ENCODE results near the gene MEGF6. TPM values are rescaled to one million over a fixed set of nuclear protein-coding genes. Genes with fewer than 3 reads are reported as not detected.

MEGF6 gene
- total RNA-seq, 2 experiments from 2014 or later: 5.8 to 5.9 TPM

- DNase-seq: no peak
- Mint-ChIP-seq H3K9me3 (no peaks in the 10 kb centered on the region), H3K36me3 (ENCODE audit: low read depth) (no peaks in the 10 kb centered on the region), H3K27ac (no peak overlapping the region), H3K27me3 (ENCODE audit: low read depth) (no peaks in the 10 kb centered on the region), H3K4me1 (ENCODE audit: low read depth) (peaks cover 13% of the 10 kb centered on the region), H3K4me3 (no peak overlapping the region)
- CTCF ChIA-PET: interaction anchor here (0.6 kb wide), 1 partner anchor 239 kb away, joined by 3 read pairs; no protein-coding TSS in a partner anchor
- intact Hi-C loops (cut with micrococcal nuclease): no loop called here
These were observed 85.5 kb downstream of the MEGF6 start for GRCh38 chr1:3525551-3526482.

GRCh38 chr1:3524556-3525203 lies 86.6 kb downstream of the MEGF6 start:
- H3K27ac Mint-ChIP-seq: no peak overlapping the region
- H3K4me3 Mint-ChIP-seq: no peak overlapping the region
- intact Hi-C loops (cut with micrococcal nuclease): no loop called here
- H3K36me3 Mint-ChIP-seq (ENCODE audit: low read depth): no peaks in the 10 kb centered on the region
- CTCF ChIA-PET: no interaction called here
- H3K9me3 Mint-ChIP-seq: no peaks in the 10 kb centered on the region
- H3K27me3 Mint-ChIP-seq (ENCODE audit: low read depth): no peaks in the 10 kb centered on the region
- no peak for DNase-seq
- H3K4me1 Mint-ChIP-seq (ENCODE audit: low read depth): peaks cover 5% of the 10 kb centered on the region

- Mint-ChIP-seq H3K4me1 (ENCODE audit: low read depth) (peaks cover 5% of the 10 kb centered on the region), H3K36me3 (ENCODE audit: low read depth) (no peaks in the 10 kb centered on the region), H3K4me3 (no peak overlapping the region), H3K27me3 (ENCODE audit: low read depth) (no peaks in the 10 kb centered on the region), H3K9me3 (no peaks in the 10 kb centered on the region), H3K27ac (no peak overlapping the region)
- DNase-seq: no peak
- CTCF ChIA-PET: no interaction called here
- intact Hi-C loops (cut with micrococcal nuclease): no loop called here
These were observed 87.3 kb downstream of the MEGF6 start for GRCh38 chr1:3523980-3524379.

GRCh38 chr1:3522564-3523265 lies 88.6 kb downstream of the MEGF6 start:
- Mint-ChIP-seq H3K4me3 (no peak overlapping the region), H3K27ac (no peak overlapping the region), H3K36me3 (ENCODE audit: low read depth) (no peaks in the 10 kb centered on the region), H3K4me1 (ENCODE audit: low read depth) (peaks cover 5% of the 10 kb centered on the region), H3K9me3 (no peaks in the 10 kb centered on the region), H3K27me3 (ENCODE audit: low read depth) (no peaks in the 10 kb centered on the region)
- no peak for DNase-seq
- CTCF ChIA-PET: no interaction called here
- intact Hi-C loops (cut with micrococcal nuclease): no loop called here

GRCh38 chr1:3522112-3522511 lies 89.2 kb downstream of the MEGF6 start:
- Mint-ChIP-seq H3K27me3 (ENCODE audit: low read depth) (no peaks in the 10 kb centered on the region), H3K27ac (no peak overlapping the region), H3K4me1 (ENCODE audit: low read depth) (peaks cover 5% of the 10 kb centered on the region), H3K36me3 (ENCODE audit: low read depth) (no peaks in the 10 kb centered on the region), H3K9me3 (no peaks in the 10 kb centered on the region), H3K4me3 (no peak overlapping the region)
- CTCF ChIA-PET: no interaction called here
- no peak for DNase-seq
- intact Hi-C loops (cut with micrococcal nuclease): no loop called here

GRCh38 chr1:3521426-3521825 lies 89.9 kb downstream of the MEGF6 start:
- no peaks in the 10 kb centered on the region for H3K9me3 Mint-ChIP-seq
- no peaks in the 10 kb centered on the region for H3K36me3 Mint-ChIP-seq (ENCODE audit: low read depth)
- intact Hi-C loops (cut with micrococcal nuclease): no loop called here

GRCh38 chr1:3520419-3521378 lies 90.6 kb downstream of the MEGF6 start:
- Mint-ChIP-seq H3K4me1 (ENCODE audit: low read depth) (peaks cover 5% of the 10 kb centered on the region), H3K9me3 (no peaks in the 10 kb centered on the region), H3K27ac (no peak overlapping the region), H3K36me3 (ENCODE audit: low read depth) (no peaks in the 10 kb centered on the region), H3K4me3 (no peak overlapping the region), H3K27me3 (ENCODE audit: low read depth) (no peaks in the 10 kb centered on the region)
- DNase-seq: no peak
- intact Hi-C loops (cut with micrococcal nuclease): no loop called here
- CTCF ChIA-PET: no interaction called here

More at GRCh38 chr1:3521426-3521825, 89.9 kb downstream of the MEGF6 start:
- Mint-ChIP-seq H3K27ac (no peak overlapping the region), H3K4me3 (no peak overlapping the region), H3K4me1 (ENCODE audit: low read depth) (peaks cover 5% of the 10 kb centered on the region), H3K27me3 (ENCODE audit: low read depth) (no peaks in the 10 kb centered on the region)
- CTCF ChIA-PET: no interaction called here
- DNase-seq: no peak

GRCh38 chr1:3519301-3519885 lies 91.9 kb downstream of the MEGF6 start:
- Mint-ChIP-seq H3K9me3 (no peaks in the 10 kb centered on the region), H3K36me3 (ENCODE audit: low read depth) (no peaks in the 10 kb centered on the region), H3K27ac (no peak overlapping the region), H3K27me3 (ENCODE audit: low read depth) (no peaks in the 10 kb centered on the region), H3K4me1 (ENCODE audit: low read depth) (peaks cover 1% of the 10 kb centered on the region), H3K4me3 (no peak overlapping the region)
- no peak for DNase-seq
- intact Hi-C loops (cut with micrococcal nuclease): no loop called here
- CTCF ChIA-PET: interaction anchor here (2.3 kb wide), 1 partner anchor 100 kb away, joined by 15 read pairs; no protein-coding TSS in a partner anchor

GRCh38 chr1:3518756-3519155 lies 92.6 kb downstream of the MEGF6 start:
- H3K27me3 Mint-ChIP-seq (ENCODE audit: low read depth): no peaks in the 10 kb centered on the region
- DNase-seq: no peak
- H3K4me3 Mint-ChIP-seq: no peak overlapping the region
- H3K27ac Mint-ChIP-seq: no peak overlapping the region
- intact Hi-C loops (cut with micrococcal nuclease): no loop called here
- H3K4me1 Mint-ChIP-seq (ENCODE audit: low read depth): no peaks in the 10 kb centered on the region
- no peaks in the 10 kb centered on the region for H3K9me3 Mint-ChIP-seq
- CTCF ChIA-PET: interaction anchor here (0.8 to 2.3 kb wide), 5 partner anchors 12 to 101 kb away, joined by 3 to 15 read pairs (median 3); no protein-coding TSS in a partner anchor
- H3K36me3 Mint-ChIP-seq (ENCODE audit: low read depth): no peaks in the 10 kb centered on the region

GRCh38 chr1:3518256-3518655 lies 93.1 kb downstream of the MEGF6 start:
- Mint-ChIP-seq H3K4me1 (ENCODE audit: low read depth) (no peaks in the 10 kb centered on the region), H3K27ac (no peak overlapping the region), H3K36me3 (ENCODE audit: low read depth) (no peaks in the 10 kb centered on the region), H3K4me3 (no peak overlapping the region), H3K9me3 (no peaks in the 10 kb centered on the region), H3K27me3 (ENCODE audit: low read depth) (no peaks in the 10 kb centered on the region)
- intact Hi-C loops (cut with micrococcal nuclease): no loop called here
- peak; percentile 24 for DNase-seq
- CTCF ChIA-PET: interaction anchor here (0.8 to 2.3 kb wide), 6 partner anchors 12 to 101 kb away, joined by 3 to 15 read pairs (median 3); no protein-coding TSS in a partner anchor

GRCh38 chr1:3516911-3517675 lies 94.2 kb downstream of the MEGF6 start:
- DNase-seq: no peak
- CTCF ChIA-PET: interaction anchor here (1.4 to 2.3 kb wide), 3 partner anchors 15 to 102 kb away, joined by 3 to 15 read pairs (median 5); no protein-coding TSS in a partner anchor
- H3K36me3 Mint-ChIP-seq (ENCODE audit: low read depth): no peaks in the 10 kb centered on the region
- intact Hi-C loops (cut with micrococcal nuclease): no loop called here
- H3K27me3 Mint-ChIP-seq (ENCODE audit: low read depth): no peaks in the 10 kb centered on the region
- no peak overlapping the region for H3K4me3 Mint-ChIP-seq
- H3K9me3 Mint-ChIP-seq: no peaks in the 10 kb centered on the region
- no peak overlapping the region for H3K27ac Mint-ChIP-seq
- no peaks in the 10 kb centered on the region for H3K4me1 Mint-ChIP-seq (ENCODE audit: low read depth)
